Stomach (tissue), 4 donors: Measurements from ENCODE around the gene BHLHE40.

Source experiments
- POLR2A ChIP-seq, 4 donors: fragments of 450-650 bp; IDR thresholded peaks; one replicate each; pipeline ENCODE4 v1.6.1; 2016; ENCODE audit warnings: antibody characterized with exemption in 4 of 4, control low read depth in 2 of 4, mild to moderate bottlenecking in 1 of 4, moderate library complexity in 1 of 4
- POLR2AphosphoS5 ChIP-seq, 3 donors: sonication (generic); formaldehyde crosslinking; IDR thresholded peaks; one replicate each; pipeline ENCODE4 v1.6.1; 2016; ENCODE audit warnings: antibody characterized with exemption in 3 of 3
- TF ChIP-seq, protein P1 (sequence below), 7 experiments: fragments of 450-650 bp in 4 of 7; fragments of 200-600 bp in 3 of 7; sonication (generic) in 3 of 7; IDR thresholded peaks; one replicate each; pipeline ENCODE4 v1.5.1; 2016 to 2019; ENCODE audit warnings: antibody characterized with exemption in 7 of 7, control low read depth in 2 of 7, mild to moderate bottlenecking in 1 of 7

DNA sequence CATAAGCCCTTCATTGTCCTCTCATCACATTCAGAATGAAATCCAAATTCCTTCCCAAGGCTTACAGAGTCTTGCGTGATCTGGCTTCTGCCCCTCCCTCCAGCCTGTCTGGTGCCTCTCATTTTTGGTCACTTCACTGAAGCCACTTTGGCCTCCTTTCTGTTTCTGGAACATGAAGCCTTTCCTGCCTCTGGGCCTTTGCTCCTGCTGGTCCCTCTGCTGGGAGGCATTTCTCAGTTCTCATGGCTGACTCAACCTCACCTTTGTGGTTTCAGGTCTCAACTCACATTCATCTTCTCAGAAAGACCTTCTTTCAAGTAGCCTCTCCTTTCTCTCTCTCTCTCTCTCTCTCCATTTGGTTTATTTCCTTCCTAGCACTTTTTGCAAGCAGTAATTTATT is 43.9 kb upstream of the BHLHE40 start:
- TF ChIP-seq, protein P1, sequence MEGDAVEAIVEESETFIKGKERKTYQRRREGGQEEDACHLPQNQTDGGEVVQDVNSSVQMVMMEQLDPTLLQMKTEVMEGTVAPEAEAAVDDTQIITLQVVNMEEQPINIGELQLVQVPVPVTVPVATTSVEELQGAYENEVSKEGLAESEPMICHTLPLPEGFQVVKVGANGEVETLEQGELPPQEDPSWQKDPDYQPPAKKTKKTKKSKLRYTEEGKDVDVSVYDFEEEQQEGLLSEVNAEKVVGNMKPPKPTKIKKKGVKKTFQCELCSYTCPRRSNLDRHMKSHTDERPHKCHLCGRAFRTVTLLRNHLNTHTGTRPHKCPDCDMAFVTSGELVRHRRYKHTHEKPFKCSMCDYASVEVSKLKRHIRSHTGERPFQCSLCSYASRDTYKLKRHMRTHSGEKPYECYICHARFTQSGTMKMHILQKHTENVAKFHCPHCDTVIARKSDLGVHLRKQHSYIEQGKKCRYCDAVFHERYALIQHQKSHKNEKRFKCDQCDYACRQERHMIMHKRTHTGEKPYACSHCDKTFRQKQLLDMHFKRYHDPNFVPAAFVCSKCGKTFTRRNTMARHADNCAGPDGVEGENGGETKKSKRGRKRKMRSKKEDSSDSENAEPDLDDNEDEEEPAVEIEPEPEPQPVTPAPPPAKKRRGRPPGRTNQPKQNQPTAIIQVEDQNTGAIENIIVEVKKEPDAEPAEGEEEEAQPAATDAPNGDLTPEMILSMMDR (IDR thresholded peaks at IDR 0.05) = no peak
- TF ChIP-seq POLR2AphosphoS5 (IDR thresholded peaks at IDR 0.05) (no peak), POLR2A (IDR thresholded peaks at IDR 0.05) (no peak)
